Measurements from ENCODE around the gene IL1RAP.
A peak's percentile ranks its signal among the peaks of the same experiment; 100 is the strongest.

IL1RAP gene

GRCh38 chr3:190562866-190563510, 49.1 kb downstream of the IL1RAP start:
- H3K4me3 ChIP-seq (ENCODE audit: low read length): no peak overlapping the region
- no peak for TF ChIP-seq ZNF274 (IDR thresholded peaks at IDR 0.05; ENCODE audit: low read depth, low read length)

- no peak for TF ChIP-seq ZNF274 (IDR thresholded peaks at IDR 0.05; ENCODE audit: low read depth, low read length)
- H3K4me3 ChIP-seq (ENCODE audit: low read length): no peak overlapping the region
Observed at GRCh38 chr3:190564175-190564574, 50.3 kb downstream of the IL1RAP start.

GRCh38 chr3:190566043-190566933, 52.4 kb downstream of the IL1RAP start:
- no peak overlapping the region for H3K4me3 ChIP-seq (ENCODE audit: low read length)
- TF ChIP-seq ZNF274 (IDR thresholded peaks at IDR 0.05; ENCODE audit: low read depth, low read length): no peak

DNA sequence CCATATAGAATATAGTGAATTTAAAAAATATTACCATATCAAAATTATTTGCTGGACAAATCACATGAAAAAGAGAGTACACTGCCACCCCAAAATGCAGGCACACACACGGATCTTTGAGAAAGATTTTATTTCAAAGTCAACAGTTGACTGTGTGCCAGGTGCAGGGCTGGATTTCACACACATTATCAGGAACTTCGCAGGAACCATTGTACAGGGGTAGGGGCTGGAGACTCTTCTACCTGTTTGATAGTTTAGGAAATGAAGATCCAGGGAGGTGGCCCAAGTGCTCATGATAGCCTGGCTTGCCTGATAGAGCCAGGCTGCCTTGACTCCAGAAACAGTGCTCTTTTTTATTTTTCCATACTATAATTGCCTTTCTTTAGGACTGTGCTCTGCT, 54.2 kb downstream of the IL1RAP start:
- H3K4me3 ChIP-seq (ENCODE audit: low read length): no peak overlapping the region
- TF ChIP-seq ZNF274 (IDR thresholded peaks at IDR 0.05; ENCODE audit: low read depth, low read length): no peak

DNA sequence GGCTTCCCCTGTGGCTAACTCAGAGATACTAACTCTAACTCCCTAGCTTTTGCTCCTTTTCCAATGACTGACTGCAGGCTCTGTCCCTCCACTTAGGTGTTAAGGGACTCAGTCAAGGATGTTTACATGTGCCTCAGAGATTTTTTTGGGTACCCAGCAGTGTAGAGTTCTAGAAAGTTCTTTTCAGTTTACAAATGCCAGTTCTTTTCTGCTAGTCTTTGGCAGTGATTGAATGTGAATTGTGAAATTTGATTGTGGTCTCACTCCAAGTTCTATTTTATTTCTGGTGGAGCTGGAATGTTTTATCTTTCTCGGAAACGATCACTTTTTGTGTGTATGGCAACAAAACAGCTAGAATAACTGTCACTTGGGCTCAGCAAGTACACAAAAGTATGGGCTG, 60.6 kb downstream of the IL1RAP start:
- TF ChIP-seq ZNF274 (IDR thresholded peaks at IDR 0.05; ENCODE audit: low read depth, low read length): no peak
- no peak overlapping the region for H3K4me3 ChIP-seq (ENCODE audit: low read length)

DNA sequence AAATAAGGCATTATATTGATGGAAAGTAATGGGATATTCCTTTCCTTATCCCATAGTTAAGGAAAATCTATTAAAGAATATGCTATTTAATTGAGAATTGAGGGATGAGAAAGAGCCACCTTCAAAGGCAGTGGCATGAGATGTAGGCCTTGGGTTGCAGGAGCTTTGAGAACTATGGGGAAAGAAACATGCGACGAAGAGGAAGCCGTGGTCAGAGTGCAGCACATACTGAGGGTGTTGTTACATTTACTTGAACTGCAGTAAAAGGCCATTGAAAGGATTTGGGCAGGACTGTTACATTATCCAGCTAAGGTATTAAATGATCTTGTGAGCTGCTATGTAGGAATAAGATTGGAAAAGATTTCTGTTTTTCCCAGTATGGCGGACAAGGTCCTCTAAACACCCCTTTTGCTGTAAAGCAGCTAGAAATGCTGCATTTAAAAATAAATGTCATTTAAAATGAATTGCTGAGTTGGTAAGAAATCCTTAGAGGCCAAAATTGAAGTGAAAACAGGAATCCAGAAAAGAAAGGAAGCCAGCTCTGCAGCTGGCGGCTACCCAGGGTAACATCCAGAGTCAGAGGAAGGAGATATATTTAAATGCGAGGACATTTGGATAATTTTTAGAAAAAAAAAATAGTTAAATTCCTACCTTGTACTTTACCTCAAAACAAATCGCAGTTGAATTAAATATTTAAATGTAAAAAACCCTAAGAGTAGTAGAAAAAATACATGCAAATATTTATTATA, 61.7 kb downstream of the IL1RAP start:
- no peak for TF ChIP-seq ZNF274 (IDR thresholded peaks at IDR 0.05; ENCODE audit: low read depth, low read length)
- H3K4me3 ChIP-seq (ENCODE audit: low read length): no peak overlapping the region

DNA sequence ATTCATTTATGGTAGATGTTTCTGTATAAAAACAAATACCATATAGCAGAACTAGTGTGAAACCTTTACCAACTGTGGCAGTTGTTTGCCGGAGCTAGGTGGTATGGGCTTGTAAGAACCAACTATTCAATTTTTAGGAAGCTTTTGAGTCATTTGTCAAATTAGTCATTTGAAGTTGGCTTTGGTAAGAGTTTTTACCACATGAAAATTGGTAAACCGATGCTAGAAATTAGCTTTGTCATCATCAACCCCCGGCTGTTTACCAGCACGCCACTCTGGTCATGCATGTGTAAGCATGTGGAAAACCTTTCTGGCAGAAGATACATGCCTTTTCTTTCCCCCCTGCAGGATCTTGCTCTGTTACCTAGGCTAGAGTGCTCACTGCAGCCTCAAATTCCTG, 63.3 kb downstream of the IL1RAP start:
- no peak for TF ChIP-seq ZNF274 (IDR thresholded peaks at IDR 0.05; ENCODE audit: low read depth, low read length)
- no peak overlapping the region for H3K4me3 ChIP-seq (ENCODE audit: low read length)

GRCh38 chr3:190579514-190580137, 65.7 kb downstream of the IL1RAP start:
- H3K4me3 ChIP-seq (ENCODE audit: low read length): no peak overlapping the region

DNA sequence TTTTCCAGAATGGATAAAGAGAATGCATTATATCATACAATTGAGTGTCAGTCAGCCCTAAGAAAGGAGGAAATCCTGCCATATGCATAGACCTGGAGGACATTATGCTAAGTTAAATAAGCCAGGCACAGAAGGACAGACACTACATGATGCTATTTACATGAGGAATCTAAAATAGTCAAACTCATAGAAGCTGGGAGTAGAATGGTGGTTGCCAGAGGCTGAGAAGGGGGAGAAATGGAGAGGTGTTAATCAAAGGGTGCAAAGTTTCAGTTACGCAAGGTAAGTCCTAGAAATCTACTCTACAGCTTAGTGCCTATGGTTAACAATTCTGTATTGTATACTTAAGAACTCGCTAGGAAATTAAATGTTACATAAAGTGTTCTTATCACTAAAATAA, 66.5 kb downstream of the IL1RAP start:
- TF ChIP-seq ZNF274 (IDR thresholded peaks at IDR 0.05; ENCODE audit: low read depth, low read length): no peak
- H3K4me3 ChIP-seq (ENCODE audit: low read length): no peak overlapping the region

More at GRCh38 chr3:190579514-190580137, 65.7 kb downstream of the IL1RAP start:
- no peak for TF ChIP-seq ZNF274 (IDR thresholded peaks at IDR 0.05; ENCODE audit: low read depth, low read length)

DNA sequence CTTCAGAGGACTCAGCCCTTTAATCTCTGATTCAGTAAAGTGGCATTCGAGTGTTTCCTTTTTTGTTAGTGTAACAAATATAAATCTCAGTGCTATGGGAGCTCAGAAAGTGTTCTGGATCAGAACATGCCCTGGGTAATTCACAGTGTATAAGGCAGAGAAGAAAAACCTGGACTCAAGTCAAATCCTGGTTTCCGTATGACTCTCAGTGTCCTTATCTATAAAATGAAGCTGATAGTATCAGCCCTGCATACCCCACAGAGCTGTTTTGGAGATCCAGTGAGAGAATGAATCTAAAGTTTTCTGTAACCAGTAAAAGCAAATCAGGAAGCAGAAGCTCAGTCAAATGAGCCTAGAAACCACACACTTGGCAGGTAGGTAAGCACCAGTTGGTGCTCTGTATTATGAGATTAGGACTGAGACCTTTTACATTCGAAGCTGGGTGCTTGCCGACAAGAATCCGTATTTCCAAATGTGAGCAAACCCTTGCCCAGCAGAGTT, 67.2 kb downstream of the IL1RAP start:
- no peak overlapping the region for H3K4me3 ChIP-seq (ENCODE audit: low read length)
- TF ChIP-seq ZNF274 (IDR thresholded peaks at IDR 0.05; ENCODE audit: low read depth, low read length): no peak

DNA sequence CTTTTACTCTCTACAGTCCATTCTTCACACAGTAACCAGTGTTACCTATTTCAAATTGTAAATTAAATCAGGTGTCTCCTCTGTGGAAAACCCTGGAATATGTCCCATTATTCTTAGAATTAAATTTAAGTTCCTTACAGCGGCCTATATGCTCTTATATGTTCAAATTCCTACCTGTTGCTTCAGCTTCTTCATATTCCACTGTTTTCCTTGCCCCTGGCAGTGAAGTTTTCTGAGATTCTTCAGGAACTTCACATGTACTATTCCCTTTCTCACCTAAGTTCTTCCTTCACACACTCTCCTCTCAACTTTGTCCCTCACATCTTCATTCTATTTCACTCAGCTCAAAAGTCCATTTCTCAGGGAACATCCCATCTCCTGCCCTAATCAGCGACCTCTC, 68.8 kb downstream of the IL1RAP start:
- no peak overlapping the region for H3K4me3 ChIP-seq (ENCODE audit: low read length)
- TF ChIP-seq ZNF274 (IDR thresholded peaks at IDR 0.05; ENCODE audit: low read depth, low read length): no peak

GRCh38 chr3:190585805-190586630, 72.1 kb downstream of the IL1RAP start:
- no peak for TF ChIP-seq ZNF274 (IDR thresholded peaks at IDR 0.05; ENCODE audit: low read depth, low read length)
- H3K4me3 ChIP-seq (ENCODE audit: low read length): no peak overlapping the region; the same call in 1 of the 2 replicates

GRCh38 chr3:190586631-190587011, 72.7 kb downstream of the IL1RAP start:
- TF ChIP-seq ZNF274 (IDR thresholded peaks at IDR 0.05; ENCODE audit: low read depth, low read length): no peak

More at GRCh38 chr3:190586631-190587011, 72.7 kb downstream of the IL1RAP start:
- H3K4me3 ChIP-seq (ENCODE audit: low read length): peak overlapping the region; percentile 17; the same call in 1 of the 2 replicates

Data from GM08714 (cell line).